ENCODE measurements around the gene KCNJ9. TPM values are rescaled to one million over a fixed set of nuclear protein-coding genes. Genes with fewer than 3 reads are reported as not detected.

The KCNJ9 gene
- total RNA-seq, 1 donor: not detected

DNA sequence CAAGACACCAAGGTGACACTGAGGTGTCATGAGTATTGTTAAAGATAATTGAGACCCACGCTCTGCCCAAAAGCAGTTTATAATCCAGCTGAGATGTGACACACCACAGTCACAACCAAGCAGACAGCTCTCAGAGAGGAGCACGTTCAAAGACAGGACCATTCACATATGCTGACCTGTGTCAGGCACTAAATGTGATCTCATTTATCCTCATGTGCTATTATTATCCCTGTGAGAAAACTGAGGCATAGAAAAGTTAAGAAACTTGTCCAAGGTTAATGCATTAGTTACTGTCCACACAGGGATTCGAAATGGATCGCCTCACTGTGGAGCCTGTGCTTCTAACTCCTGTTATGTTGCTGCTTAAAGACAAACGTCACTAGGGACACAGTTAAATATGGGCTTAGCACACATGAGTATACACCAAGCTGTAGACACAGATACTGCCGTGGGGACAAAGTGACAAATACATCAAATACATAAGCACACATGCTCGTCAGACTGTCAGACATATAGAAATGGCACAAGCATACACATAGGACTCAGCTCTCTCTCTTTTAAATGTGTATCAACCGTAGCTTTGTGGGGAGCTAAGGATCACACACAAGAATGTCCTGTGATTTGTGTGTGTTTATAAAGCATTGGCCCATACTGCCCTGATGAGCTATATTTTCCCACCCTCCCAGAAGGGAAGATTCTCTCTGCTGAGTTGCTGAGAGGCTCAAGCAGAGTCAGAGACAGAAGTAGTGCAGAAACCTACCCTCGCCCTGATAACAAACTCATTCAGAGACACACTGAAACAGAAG is 20.6 kb downstream of the KCNJ9 start:
- TF ChIP-seq, protein P1, sequence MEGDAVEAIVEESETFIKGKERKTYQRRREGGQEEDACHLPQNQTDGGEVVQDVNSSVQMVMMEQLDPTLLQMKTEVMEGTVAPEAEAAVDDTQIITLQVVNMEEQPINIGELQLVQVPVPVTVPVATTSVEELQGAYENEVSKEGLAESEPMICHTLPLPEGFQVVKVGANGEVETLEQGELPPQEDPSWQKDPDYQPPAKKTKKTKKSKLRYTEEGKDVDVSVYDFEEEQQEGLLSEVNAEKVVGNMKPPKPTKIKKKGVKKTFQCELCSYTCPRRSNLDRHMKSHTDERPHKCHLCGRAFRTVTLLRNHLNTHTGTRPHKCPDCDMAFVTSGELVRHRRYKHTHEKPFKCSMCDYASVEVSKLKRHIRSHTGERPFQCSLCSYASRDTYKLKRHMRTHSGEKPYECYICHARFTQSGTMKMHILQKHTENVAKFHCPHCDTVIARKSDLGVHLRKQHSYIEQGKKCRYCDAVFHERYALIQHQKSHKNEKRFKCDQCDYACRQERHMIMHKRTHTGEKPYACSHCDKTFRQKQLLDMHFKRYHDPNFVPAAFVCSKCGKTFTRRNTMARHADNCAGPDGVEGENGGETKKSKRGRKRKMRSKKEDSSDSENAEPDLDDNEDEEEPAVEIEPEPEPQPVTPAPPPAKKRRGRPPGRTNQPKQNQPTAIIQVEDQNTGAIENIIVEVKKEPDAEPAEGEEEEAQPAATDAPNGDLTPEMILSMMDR (IDR thresholded peaks at IDR 0.05; ENCODE audit: insufficient read depth, low read depth, low read length): no peak
- DNase-seq (ENCODE audit: low read depth): peak; percentile 20
- no peak overlapping the region for H3K4me3 ChIP-seq (ENCODE audit: low read depth, low read length)

DNA sequence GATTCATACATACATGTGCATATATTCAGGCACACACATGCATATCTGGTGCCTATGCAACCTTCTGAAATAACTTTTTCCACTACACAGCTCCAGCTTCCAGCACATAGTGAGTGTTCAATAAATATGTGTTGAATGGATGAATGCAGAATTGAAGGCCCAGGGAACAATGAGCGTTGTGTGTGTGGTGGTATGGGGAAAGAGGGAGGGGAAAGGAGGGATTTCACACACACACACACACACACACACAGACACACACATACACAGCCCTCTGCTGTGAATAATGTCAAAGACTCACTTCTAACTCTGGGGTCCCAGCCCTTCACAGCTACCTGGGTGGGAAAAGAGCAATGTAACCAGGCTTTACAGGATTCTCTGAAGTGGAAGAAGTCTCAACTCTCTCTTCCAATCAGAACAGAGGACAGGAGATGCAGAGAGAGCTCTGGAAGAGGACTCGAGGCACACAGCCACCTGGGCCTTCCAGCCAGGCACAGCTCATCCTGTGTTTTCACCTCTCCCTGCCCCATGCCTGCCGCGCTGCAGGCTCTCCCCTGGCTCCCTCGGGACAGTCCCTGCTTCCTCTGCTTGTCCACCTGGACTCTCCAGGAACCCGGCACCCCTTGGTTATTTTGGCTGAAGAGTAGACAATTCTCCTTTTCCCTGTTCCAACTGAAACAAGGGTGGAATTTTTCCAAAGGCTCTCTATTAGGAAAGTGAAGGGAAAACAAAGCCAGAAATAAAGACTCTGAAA is 22.5 kb downstream of the KCNJ9 start:
- TF ChIP-seq, protein P1 (IDR thresholded peaks at IDR 0.05; ENCODE audit: insufficient read depth, low read depth, low read length): no peak
- no peak overlapping the region for H3K4me3 ChIP-seq (ENCODE audit: low read depth, low read length)
- DNase-seq (ENCODE audit: low read depth): no peak

DNA sequence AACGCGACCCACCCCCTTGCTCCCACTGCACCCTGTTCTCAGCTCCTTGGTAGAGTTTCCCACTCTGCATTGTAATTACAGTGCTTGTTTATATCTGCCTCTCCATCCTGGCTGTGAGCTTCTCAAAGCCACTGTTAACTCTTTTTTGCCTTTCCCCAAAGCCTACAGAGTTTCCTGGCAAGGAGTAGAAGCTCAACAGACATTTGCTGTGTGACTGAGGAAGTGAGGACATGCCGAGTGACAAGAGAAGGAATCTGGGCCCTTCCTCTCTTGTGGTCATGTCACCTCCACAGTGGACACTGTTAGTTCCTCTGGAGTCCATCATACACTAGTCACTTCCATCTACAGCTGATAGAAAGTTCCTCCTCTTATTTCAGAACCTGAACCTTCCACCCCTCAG is 23.1 kb downstream of the KCNJ9 start:
- H3K4me3 ChIP-seq (ENCODE audit: low read depth, low read length): no peak overlapping the region
- TF ChIP-seq, protein P1 (IDR thresholded peaks at IDR 0.05; ENCODE audit: insufficient read depth, low read depth, low read length): no peak
- DNase-seq (ENCODE audit: low read depth): no peak

DNA sequence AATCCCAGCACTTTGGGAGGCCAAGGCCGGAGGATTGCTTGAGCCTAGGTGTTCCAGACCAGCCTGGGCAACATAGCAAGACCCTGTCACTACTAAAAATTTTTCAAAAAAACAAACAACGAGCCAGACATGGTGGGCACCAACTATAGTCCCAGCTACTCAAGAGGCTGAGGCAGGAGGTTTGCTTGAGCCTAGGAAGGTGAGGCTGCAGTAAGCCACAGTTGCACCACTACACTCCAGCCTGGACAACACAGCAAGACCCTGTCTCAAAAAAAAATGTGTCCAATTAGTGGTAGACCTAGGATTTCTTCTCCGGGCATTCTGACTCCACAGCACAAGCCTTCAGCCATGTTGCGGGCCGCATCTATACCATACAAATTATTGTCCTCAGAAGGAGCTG is 23.8 kb downstream of the KCNJ9 start:
- TF ChIP-seq, protein P1 (IDR thresholded peaks at IDR 0.05; ENCODE audit: insufficient read depth, low read depth, low read length): no peak

DNA sequence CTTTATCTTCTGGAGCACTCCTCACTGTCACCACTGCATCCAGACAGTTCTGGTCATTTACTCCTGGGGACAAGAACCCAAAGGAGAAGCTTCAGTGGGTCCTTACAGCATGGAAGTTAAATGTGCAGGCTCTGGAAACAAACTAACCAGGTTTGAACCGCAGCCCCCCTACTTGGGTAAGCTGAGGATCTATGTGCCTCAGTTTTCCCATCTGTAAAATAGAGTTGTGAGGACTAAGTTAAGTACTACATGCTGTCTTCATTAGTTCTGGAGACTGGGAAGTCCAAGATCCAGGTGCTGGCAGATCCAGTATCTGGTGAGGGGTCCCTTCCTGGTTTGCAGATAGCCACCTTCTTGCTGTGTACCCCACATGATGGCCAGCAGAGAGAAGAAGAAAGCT is 26.2 kb downstream of the KCNJ9 start:
- no peak overlapping the region for H3K4me3 ChIP-seq (ENCODE audit: low read depth, low read length)
- no peak for DNase-seq (ENCODE audit: low read depth)
- TF ChIP-seq, protein P1 (IDR thresholded peaks at IDR 0.05; ENCODE audit: insufficient read depth, low read depth, low read length): no peak

More for the DNA sequence above, 23.8 kb downstream of the KCNJ9 start:
- DNase-seq (ENCODE audit: low read depth): no peak
- no peak overlapping the region for H3K4me3 ChIP-seq (ENCODE audit: low read depth, low read length)

DNA sequence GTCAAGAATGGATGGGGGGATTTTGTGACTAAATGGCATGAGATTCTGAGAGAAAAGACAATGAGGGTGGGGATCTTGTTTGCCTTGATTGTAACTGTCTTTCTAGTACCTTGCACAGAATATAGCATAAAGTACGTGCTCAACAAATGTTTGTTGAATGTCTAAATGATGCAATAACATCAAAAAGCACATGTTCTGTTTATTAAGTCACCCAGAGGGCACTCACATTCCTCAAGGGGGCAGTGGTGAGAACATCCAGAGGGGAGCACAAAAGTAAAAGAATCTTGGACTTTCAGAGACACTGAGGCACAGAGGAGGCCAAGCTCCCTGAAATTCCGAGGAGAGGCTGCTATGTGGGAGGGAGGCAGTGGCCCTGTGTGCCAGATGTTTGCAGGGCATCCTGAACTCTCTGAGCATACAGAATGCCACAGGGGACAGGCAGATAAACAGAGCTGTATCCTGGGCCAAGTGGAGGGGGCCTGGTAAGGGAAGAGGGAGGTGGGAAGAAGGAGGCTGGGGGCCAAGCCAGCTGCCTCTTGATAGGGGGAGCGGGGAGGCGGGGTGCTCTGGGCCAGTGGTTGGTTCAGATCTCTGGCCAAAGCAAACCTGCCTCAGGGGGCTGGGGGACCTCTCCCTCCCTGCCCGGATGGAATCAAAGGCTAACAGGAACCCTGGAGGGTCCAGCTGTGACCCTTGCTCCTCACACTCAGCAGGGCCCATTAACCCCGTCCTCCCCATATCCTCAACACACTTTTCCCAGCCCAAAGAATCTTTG is 27.7 kb downstream of the KCNJ9 start:
- DNase-seq (ENCODE audit: low read depth): peak; percentile 56
- TF ChIP-seq, protein P1 (IDR thresholded peaks at IDR 0.05; ENCODE audit: insufficient read depth, low read depth, low read length): peak; percentile 57
- no peak overlapping the region for H3K4me3 ChIP-seq (ENCODE audit: low read depth, low read length)

Measured in fibroblast of villous mesenchyme (primary cell).